NT2/D1 (cell line): ENCODE data around the gene MAP3K6.

Experiments
- SUZ12 ChIP-seq: IDR thresholded peaks from 2 replicates; pipeline ENCODE4 v1.6.1; 2011; ENCODE audit not compliant: insufficient read length, insufficient read depth; ENCODE audit errors: extremely low read depth
- YY1 ChIP-seq: IDR thresholded peaks from 2 replicates; pipeline ENCODE4 v1.6.1; 2011; ENCODE audit not compliant: insufficient read length, insufficient read depth
- ZNF274 ChIP-seq: IDR thresholded peaks from 2 replicates; pipeline ENCODE4 v1.6.1; 2011; ENCODE audit warnings: mild to moderate bottlenecking, low read depth, low read length

GRCh38 chr1:27363766-27364695 is 2.7 kb downstream of the MAP3K6 start:
- TF ChIP-seq SUZ12, result no peak
- no peak for TF ChIP-seq ZNF274
- no peak for TF ChIP-seq YY1
